SK-N-MC (cell line): Measurements from ENCODE around the gene USP17L11.
"Not testable (repeated sequence)": the region's sequence is repeated elsewhere in the genome, so short reads cannot be mapped to it uniquely, and the experiment has no call there.

Source experiments
- EZH2 ChIP-seq: fragments of 200-600 bp; sonication (generic); IDR thresholded peaks from one replicate; pipeline ENCODE4 v1.6.1; 2017; ENCODE audit warnings: antibody characterized with exemption
- POLR2AphosphoS5 ChIP-seq: IDR thresholded peaks from 2 replicates; pipeline ENCODE4 v1.6.1; 2012; ENCODE audit warnings: mild to moderate bottlenecking, low read depth, low read length, borderline replicate concordance

DNA sequence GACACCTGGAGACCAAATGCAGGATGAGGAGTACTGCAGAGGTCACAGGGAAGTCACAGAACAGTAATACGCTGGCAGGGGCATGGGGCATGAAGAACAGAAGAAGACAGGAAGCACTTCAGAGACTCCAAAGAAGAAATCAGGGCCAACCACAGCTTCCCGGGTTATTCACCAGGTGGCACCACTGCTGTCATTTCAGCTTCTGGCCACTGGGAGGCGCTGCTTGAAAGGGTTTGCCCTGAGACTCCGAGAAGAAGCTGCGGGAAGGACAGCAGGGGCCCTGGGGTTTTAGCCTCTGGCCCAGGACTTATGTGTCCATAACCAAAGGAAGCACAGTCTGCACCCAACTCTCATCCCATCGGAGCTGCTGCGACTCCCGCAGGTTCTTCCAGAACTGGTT, 49.2 kb upstream of the USP17L11 start:
- TF ChIP-seq EZH2, POLR2AphosphoS5: not testable (repeated sequence)
